ENCODE results near the gene ECSIT.

Gene ECSIT

DNA sequence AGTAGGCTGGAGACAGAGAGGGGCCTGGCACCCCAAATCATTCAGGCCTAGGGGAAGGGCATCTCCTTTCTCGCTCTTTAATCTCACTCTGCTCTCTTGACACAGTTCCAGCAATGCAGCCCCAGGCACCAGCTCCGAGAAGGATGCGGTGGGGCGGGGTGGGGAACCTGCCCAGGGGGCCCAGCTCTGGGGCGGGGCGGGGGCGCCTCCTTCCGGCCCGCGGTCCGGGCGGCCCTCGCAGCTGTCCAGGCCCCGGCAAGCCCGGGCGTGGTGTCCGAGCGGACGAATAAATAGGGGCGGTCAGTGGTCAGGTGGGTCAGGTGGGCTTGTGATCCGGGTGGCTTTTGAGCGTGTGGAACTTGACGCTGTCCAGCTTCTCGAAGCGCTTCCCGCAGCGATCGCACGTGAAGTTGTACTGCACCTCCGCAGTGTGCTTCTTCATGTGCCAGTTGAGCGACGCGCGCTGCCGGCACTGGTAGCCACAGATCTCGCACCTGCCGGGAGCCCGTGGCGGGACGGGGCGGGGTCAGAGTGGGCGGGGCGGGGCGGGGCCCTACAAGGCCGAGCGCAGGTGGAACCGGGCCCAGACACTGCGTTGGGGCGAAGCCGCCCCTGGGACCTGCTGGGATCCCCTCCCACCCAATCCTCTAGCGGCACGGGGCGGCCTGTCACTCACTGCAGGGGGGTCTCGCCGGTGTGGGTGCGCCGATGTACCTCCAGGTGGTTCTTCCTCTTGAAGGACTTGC lies 45.4 kb downstream of the ECSIT start:
- Histone ChIP-seq H2AFZ (ENCODE audit: low read depth) (no peak overlapping the region), H3K27ac (no peak overlapping the region), H3K27me3 (ENCODE audit: insufficient read depth, low read depth) (no peaks in the 10 kb centered on the region), H3K9ac (no peak overlapping the region), H3K4me3 (IDR thresholded peaks at IDR 0.05; ENCODE audit: insufficient read depth, low read depth, low read length) (no peak overlapping the region), H4K20me1 (ENCODE audit: insufficient read depth) (no peaks in the 10 kb centered on the region), H3K4me1 (ENCODE audit: low read depth, poor library complexity, severe bottlenecking) (peaks cover 4% of the 10 kb centered on the region), H3K4me2 (no peak overlapping the region; the same call in 1 of the 2 replicates), H3K79me2 (ENCODE audit: insufficient read depth, low read depth) (no peaks in the 10 kb centered on the region), H3K36me3 (ENCODE audit: insufficient read depth) (no peaks in the 10 kb centered on the region)
- TF ChIP-seq, protein P1, sequence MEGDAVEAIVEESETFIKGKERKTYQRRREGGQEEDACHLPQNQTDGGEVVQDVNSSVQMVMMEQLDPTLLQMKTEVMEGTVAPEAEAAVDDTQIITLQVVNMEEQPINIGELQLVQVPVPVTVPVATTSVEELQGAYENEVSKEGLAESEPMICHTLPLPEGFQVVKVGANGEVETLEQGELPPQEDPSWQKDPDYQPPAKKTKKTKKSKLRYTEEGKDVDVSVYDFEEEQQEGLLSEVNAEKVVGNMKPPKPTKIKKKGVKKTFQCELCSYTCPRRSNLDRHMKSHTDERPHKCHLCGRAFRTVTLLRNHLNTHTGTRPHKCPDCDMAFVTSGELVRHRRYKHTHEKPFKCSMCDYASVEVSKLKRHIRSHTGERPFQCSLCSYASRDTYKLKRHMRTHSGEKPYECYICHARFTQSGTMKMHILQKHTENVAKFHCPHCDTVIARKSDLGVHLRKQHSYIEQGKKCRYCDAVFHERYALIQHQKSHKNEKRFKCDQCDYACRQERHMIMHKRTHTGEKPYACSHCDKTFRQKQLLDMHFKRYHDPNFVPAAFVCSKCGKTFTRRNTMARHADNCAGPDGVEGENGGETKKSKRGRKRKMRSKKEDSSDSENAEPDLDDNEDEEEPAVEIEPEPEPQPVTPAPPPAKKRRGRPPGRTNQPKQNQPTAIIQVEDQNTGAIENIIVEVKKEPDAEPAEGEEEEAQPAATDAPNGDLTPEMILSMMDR (conservative IDR thresholded peaks at IDR 0.05; ENCODE audit: low read depth, low read length): no peak

DNA sequence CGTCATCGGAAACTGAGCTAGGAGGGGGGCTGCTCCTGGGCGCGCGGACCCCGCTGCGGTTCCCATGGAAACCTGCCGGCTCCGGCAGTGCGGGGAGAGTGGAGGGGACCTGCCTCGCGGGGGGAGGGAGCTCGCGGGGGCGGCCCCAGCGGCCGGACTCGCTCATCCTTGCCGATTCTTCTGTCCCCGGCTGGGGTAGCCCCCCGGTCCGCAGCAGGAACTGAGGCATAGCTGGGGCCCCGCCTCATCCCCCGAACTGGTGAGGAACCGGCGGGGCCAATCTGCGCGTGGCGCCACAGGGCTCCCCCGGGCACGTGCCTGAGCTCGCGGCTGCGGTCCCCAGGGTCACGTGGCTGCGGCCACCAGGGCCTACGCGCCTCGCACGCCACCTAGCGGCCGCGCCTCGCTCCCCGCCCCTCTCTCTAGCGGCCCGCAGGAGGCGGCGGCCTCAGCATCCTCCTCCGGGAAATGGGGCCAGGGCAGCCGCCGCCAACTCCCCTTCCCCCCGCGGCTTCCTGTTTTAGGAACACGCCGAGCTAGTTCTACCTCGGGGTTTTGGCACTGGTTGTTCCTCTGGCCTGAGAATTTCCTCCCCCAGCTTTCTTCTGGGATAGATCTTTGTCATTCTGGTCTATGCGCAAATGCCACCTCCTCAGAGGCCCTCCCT lies 46.4 kb downstream of the ECSIT start:
- Histone ChIP-seq H3K9ac (peak overlapping the region; percentile 35; the same call in 1 of the 2 replicates), H3K27ac (no peak overlapping the region), H3K27me3 (ENCODE audit: insufficient read depth, low read depth) (no peaks in the 10 kb centered on the region), H3K36me3 (ENCODE audit: insufficient read depth) (no peaks in the 10 kb centered on the region), H3K4me3 (IDR thresholded peaks at IDR 0.05; ENCODE audit: insufficient read depth, low read depth, low read length) (no peak overlapping the region), H2AFZ (ENCODE audit: low read depth) (0 out of 2 replicates have a peak overlapping the region, but pooled peaks have one; percentile 26), H3K4me2 (peak overlapping the region; percentile 33), H4K20me1 (ENCODE audit: insufficient read depth) (no peaks in the 10 kb centered on the region), H3K4me1 (ENCODE audit: low read depth, poor library complexity, severe bottlenecking) (peaks cover 4% of the 10 kb centered on the region), H3K79me2 (ENCODE audit: insufficient read depth, low read depth) (no peaks in the 10 kb centered on the region)
- TF ChIP-seq, protein P1 (conservative IDR thresholded peaks at IDR 0.05; ENCODE audit: low read depth, low read length): peak; percentile 54

DNA sequence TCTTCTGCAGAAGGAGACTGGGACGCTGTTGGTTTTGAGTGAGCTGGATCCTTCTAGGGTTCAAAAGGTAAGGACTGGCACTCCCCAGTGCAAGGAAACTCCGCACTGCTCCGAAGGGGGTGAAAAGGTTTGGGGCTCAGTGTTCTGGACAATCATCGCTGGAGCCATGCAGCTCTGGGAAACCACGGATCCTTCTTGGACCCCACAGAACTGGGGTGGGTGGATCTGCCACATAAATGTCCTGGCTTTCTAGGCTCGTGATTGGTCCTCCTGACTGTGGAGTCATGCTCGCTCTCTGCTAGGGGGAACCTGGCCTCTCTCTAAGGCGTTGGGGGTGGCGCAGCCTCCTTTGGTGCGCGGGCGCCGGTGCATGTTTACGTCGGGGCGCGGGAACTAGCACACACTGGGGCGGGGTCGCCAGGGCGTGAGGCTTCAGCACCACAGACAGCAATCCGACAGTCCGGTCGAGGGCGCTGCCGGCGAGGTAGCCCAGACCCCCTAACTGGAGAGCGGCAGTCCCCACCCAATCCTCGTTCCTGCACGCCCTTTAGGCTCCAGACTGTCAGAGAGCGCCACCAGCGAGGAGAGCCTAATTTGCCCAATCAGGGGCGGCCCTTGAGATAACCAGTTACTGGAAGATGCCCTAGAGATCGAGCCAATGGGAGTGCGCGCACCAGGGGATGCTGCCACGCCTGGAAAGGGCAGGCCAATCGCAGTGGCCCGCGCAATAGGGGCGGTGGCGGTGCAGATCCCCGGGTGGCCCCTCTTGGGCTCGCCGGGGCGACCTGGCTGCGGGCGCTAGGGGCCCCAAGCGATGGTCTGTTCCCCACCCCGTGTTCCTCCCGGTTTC lies 47.2 kb downstream of the ECSIT start:
- Histone ChIP-seq H3K4me3 (IDR thresholded peaks at IDR 0.05; ENCODE audit: insufficient read depth, low read depth, low read length) (no peak overlapping the region), H3K79me2 (ENCODE audit: insufficient read depth, low read depth) (no peaks in the 10 kb centered on the region), H3K36me3 (ENCODE audit: insufficient read depth) (no peaks in the 10 kb centered on the region), H3K27me3 (ENCODE audit: insufficient read depth, low read depth) (no peaks in the 10 kb centered on the region), H3K9ac (no peak overlapping the region; the same call in 1 of the 2 replicates), H2AFZ (ENCODE audit: low read depth) (0 out of 2 replicates have a peak overlapping the region, but pooled peaks have one; percentile 26), H3K4me2 (peak overlapping the region; percentile 33; the same call in 1 of the 2 replicates), H3K4me1 (ENCODE audit: low read depth, poor library complexity, severe bottlenecking) (peaks cover 4% of the 10 kb centered on the region), H3K27ac (no peak overlapping the region), H4K20me1 (ENCODE audit: insufficient read depth) (no peaks in the 10 kb centered on the region)
- TF ChIP-seq, protein P1 (conservative IDR thresholded peaks at IDR 0.05; ENCODE audit: low read depth, low read length): no peak

DNA sequence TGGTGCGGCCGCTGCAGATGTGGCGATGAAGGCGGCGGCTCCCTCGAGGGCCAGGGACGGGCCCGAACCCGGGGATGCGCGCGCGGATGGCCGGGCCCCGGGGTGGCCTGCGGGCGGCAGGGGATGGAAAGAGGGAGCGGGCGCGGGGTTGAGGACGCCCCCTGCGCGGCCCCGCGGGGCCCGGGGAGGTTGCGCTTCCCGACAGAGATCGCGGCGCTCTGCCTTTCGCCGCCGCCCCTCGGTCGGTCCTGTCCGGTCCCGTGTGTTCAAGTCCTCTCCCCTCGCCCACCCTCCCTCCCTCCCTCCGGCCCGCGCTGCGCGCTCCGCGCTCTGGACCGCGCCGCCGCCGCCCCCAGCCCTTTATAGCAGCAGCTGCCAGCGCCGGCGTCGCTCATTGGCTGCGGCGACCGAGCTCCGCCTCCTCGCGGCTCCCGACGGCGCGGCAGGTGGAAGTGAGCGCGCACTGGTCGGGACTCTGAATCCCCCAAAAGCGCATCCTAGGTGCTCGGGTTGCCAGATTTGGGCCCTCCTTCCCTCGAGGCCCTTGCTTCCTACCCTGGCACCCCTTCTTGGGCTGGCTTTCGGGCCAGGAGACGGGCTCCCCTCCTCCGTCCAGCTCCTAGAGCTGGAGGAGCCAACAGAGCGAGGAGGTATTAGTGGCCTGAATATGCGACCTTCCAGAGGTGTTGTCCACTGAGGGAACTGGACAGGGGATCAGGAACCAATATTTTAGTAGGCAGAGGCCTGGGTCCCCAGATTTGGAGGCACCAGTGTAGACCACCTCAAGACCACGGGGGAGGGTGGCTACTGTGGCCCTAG lies 48.0 kb downstream of the ECSIT start, which contains the start of gene ELAVL3:
ELAVL3 (minus strand) TSS at position 332 of the 819 bp plus-strand sequence. CDS start 438 bp downstream, outside the sequence.
- Histone ChIP-seq H3K9ac (no peak within 1 kb of the TSS), H3K27ac (no peak within 1 kb of the TSS), H3K4me1 (ENCODE audit: low read depth, poor library complexity, severe bottlenecking) (peaks cover 4% of the 10 kb centered on the region), H3K4me2 (no peak within 1 kb of the TSS), H2AFZ (ENCODE audit: low read depth) (no peak within 1 kb of the TSS), H3K36me3 (ENCODE audit: insufficient read depth) (no peaks in the 10 kb centered on the region), H3K27me3 (ENCODE audit: insufficient read depth, low read depth) (no peaks in the 10 kb centered on the region), H4K20me1 (ENCODE audit: insufficient read depth) (no peaks in the 10 kb centered on the region), H3K4me3 (IDR thresholded peaks at IDR 0.05; ENCODE audit: insufficient read depth, low read depth, low read length) (no peak within 1 kb of the TSS), H3K79me2 (ENCODE audit: insufficient read depth, low read depth) (no peaks in the 10 kb centered on the region)
- TF ChIP-seq, protein P1 (conservative IDR thresholded peaks at IDR 0.05; ENCODE audit: low read depth, low read length): no peak

All from KMS-11 (cell line).